Endothelial cell of umbilical vein (primary cell): ENCODE data around the gene EIF2S2.

Source experiments
- POLR2A ChIP-seq: IDR thresholded peaks from 2 replicates; pipeline ENCODE4 v1.6.1; 2012; ENCODE audit warnings: low read depth, mild to moderate bottlenecking, control low read depth, low read length
- POLR2AphosphoS5 ChIP-seq: IDR thresholded peaks from 2 replicates; pipeline ENCODE4 v1.6.1; 2012; ENCODE audit warnings: low read depth, mild to moderate bottlenecking, control low read depth, low read length, moderate library complexity; ENCODE audit not compliant: insufficient read depth

DNA sequence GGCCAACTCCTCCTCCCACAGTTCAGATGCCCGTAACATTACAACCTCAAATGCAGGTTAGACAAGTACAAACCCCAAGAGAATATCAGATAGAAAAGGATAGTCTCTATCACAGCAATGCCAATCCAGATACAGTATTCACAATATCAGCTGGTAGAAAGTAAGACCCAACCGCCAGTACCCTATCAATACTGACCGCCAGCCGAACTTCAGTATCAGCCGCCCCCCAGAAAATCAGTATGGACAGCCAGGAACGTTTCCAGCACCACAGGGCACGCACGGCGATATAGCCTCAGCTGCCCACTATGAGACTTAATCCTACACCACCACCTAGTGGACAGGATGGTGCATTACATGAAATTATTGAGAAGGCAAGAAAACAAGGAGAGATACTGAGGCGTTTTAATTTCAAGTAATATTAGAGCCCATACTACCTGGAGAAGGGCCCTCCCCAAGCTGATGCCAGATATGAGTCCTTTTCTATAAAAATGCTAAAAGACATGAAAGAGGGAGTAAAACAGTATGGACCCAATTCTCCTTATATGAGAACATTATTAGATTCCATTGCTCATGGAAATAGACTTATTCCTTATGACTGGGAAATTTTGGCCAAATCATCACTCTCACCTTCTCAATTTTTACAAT, 17.6 kb upstream of the EIF2S2 start:
- TF ChIP-seq POLR2AphosphoS5 = no peak
- no peak for TF ChIP-seq POLR2A
